Natural killer cell treated with Interleukin-12 subunit alpha and Interleukin-12 subunit beta and Interleukin-15 and Interleukin-18, amount 100 ng/mL, for 72 hours (primary cell): ENCODE data around the gene PEX11G. TPM values are rescaled to one million over a fixed set of nuclear protein-coding genes. Genes with fewer than 3 reads are reported as not detected.
A peak's percentile ranks its signal among the peaks of the same experiment; 100 is the strongest.

Experiments used
- ATAC-seq, 2 donors: fragments of 150-1000 bp; cut with Tn5 transposase in 1 of 2; sonication (Bioruptor Pico), chemical (Tn5 transposase) in 1 of 2; 2 replicates each; pipeline ENCODE4 v1.10.0; 2021
- DNase-seq: peaks from one replicate; pipeline ENCODE4 v3.0.0; 2022; ENCODE audit warnings: low spot score
- H3K27ac Mint-ChIP-seq, 2 donors: 1 replicate in 1 of 2; 2 replicates in 1 of 2; pipeline ENCODE4 v1.8.0; 2022; ENCODE audit warnings: mixed read lengths in 2 of 2, mild to moderate bottlenecking in 1 of 2, moderate library complexity in 1 of 2
- H3K27me3 Mint-ChIP-seq, 2 donors: 1 replicate in 1 of 2; 2 replicates in 1 of 2; pipeline ENCODE4 v1.8.0; 2022; ENCODE audit warnings: mixed read lengths in 2 of 2
- H3K36me3 Mint-ChIP-seq: one replicate; pipeline ENCODE4 v1.8.0; 2022; ENCODE audit warnings: mixed read lengths
- H3K4me1 Mint-ChIP-seq, 2 donors: 1 replicate in 1 of 2; 2 replicates in 1 of 2; pipeline ENCODE4 v1.8.0; 2022; ENCODE audit warnings: low read depth in 2 of 2, mixed read lengths in 2 of 2, mild to moderate bottlenecking in 1 of 2
- H3K4me3 Mint-ChIP-seq: one replicate; pipeline ENCODE4 v1.8.0; 2022; ENCODE audit warnings: mixed read lengths
- H3K9me3 Mint-ChIP-seq: 2 replicates; pipeline ENCODE4 v1.8.0; 2022; ENCODE audit warnings: mixed read lengths
- total RNA-seq, 2 donors: library from RNA; stranded (reverse); gene quantifications; one replicate each; pipeline ENCODE4 v1.2.3, GENCODE V29; 2022

Gene PEX11G
- total RNA-seq, 2 donors from 2014 or later: 1.2 to 1.4 TPM

GRCh38 chr19:7515110-7515644 is 26.3 kb upstream of the PEX11G start:
- no peaks in the 10 kb centered on the region for H3K9me3 Mint-ChIP-seq
- ATAC-seq (no peak), DNase-seq (no peak)
- peaks cover 4 to 9% of the 10 kb centered on the region in 2 donors for H3K27me3 Mint-ChIP-seq
- H3K27ac Mint-ChIP-seq: peak overlapping the region; percentile 74 to 87
- peaks cover 8 to 15% of the 10 kb centered on the region in 2 donors for H3K4me1 Mint-ChIP-seq
- H3K36me3 Mint-ChIP-seq: no peaks in the 10 kb centered on the region
- peak overlapping the region; percentile 95 for H3K4me3 Mint-ChIP-seq

GRCh38 chr19:7513809-7514642 is 25.2 kb upstream of the PEX11G start:
- H3K4me3 Mint-ChIP-seq: peak overlapping the region; percentile 77
- peak overlapping the region; percentile 74 to 87 for H3K27ac Mint-ChIP-seq
- H3K27me3 Mint-ChIP-seq: peaks cover 8 to 15% of the 10 kb centered on the region in 2 donors
- DNase-seq (no peak), ATAC-seq (no peak)
- no peaks in the 10 kb centered on the region for H3K36me3 Mint-ChIP-seq
- H3K9me3 Mint-ChIP-seq: no peaks in the 10 kb centered on the region
- H3K4me1 Mint-ChIP-seq: peaks cover 8 to 15% of the 10 kb centered on the region in 2 donors

- H3K4me3 Mint-ChIP-seq: no peak overlapping the region
- no peak for ATAC-seq
- no peak overlapping the region for H3K27ac Mint-ChIP-seq
- H3K27me3 Mint-ChIP-seq: peaks cover 13 to 15% of the 10 kb centered on the region in 2 donors
- no peak for DNase-seq
- no peaks in the 10 kb centered on the region for H3K9me3 Mint-ChIP-seq
- no peaks in the 10 kb centered on the region for H3K36me3 Mint-ChIP-seq
- peaks cover 8 to 12% of the 10 kb centered on the region in 2 donors for H3K4me1 Mint-ChIP-seq
Measured at GRCh38 chr19:7512400-7512851, 23.6 kb upstream of the PEX11G start.

- no peak for ATAC-seq
- H3K27ac Mint-ChIP-seq: no peak overlapping the region
- DNase-seq: no peak
- H3K27me3 Mint-ChIP-seq: peaks cover 6 to 13% of the 10 kb centered on the region in 2 donors
- H3K9me3 Mint-ChIP-seq: no peaks in the 10 kb centered on the region
- peaks cover 0 to 12% of the 10 kb centered on the region in 2 donors for H3K4me1 Mint-ChIP-seq
- H3K36me3 Mint-ChIP-seq: no peaks in the 10 kb centered on the region
- no peak overlapping the region for H3K4me3 Mint-ChIP-seq
Measured at GRCh38 chr19:7509625-7510024, 20.8 kb upstream of the PEX11G start.

- Mint-ChIP-seq H3K4me1 (peaks cover 0 to 9% of the 10 kb centered on the region in 2 donors), H3K27ac (no peak overlapping the region), H3K27me3 (peaks cover 6 to 16% of the 10 kb centered on the region in 2 donors), H3K36me3 (no peaks in the 10 kb centered on the region), H3K4me3 (no peak overlapping the region), H3K9me3 (no peaks in the 10 kb centered on the region)
- ATAC-seq: peak; percentile 72 to 80
- DNase-seq: no peak
Measured at GRCh38 chr19:7507884-7508283, 19.0 kb upstream of the PEX11G start.

GRCh38 chr19:7506385-7507328 is 17.8 kb upstream of the PEX11G start:
- ATAC-seq (peak; percentile 75 to 83), DNase-seq (no peak)
- Mint-ChIP-seq H3K9me3 (no peaks in the 10 kb centered on the region), H3K4me1 (peaks cover 0 to 9% of the 10 kb centered on the region in 2 donors), H3K27me3 (peaks cover 9 to 18% of the 10 kb centered on the region in 2 donors), H3K36me3 (no peaks in the 10 kb centered on the region), H3K27ac (no peak overlapping the region), H3K4me3 (peak overlapping the region; percentile 64)

GRCh38 chr19:7505682-7506384 is 17.0 kb upstream of the PEX11G start:
- no peaks in the 10 kb centered on the region for H3K9me3 Mint-ChIP-seq
- peak overlapping the region; percentile 64 for H3K4me3 Mint-ChIP-seq
- H3K36me3 Mint-ChIP-seq: no peaks in the 10 kb centered on the region
- no peak overlapping the region for H3K27ac Mint-ChIP-seq
- peak; percentile 61 to 69 for ATAC-seq
- peaks cover 13 to 20% of the 10 kb centered on the region in 2 donors for H3K27me3 Mint-ChIP-seq
- DNase-seq: no peak
- peaks cover 0 to 11% of the 10 kb centered on the region in 2 donors for H3K4me1 Mint-ChIP-seq

- peaks cover 0 to 11% of the 10 kb centered on the region in 2 donors for H3K4me1 Mint-ChIP-seq
- DNase-seq: no peak
- H3K27me3 Mint-ChIP-seq: peaks cover 13 to 20% of the 10 kb centered on the region in 2 donors
- H3K9me3 Mint-ChIP-seq: no peaks in the 10 kb centered on the region
- H3K27ac Mint-ChIP-seq: no peak overlapping the region
- H3K4me3 Mint-ChIP-seq: no peak overlapping the region
- ATAC-seq: no peak
- H3K36me3 Mint-ChIP-seq: no peaks in the 10 kb centered on the region
Measured at GRCh38 chr19:7505288-7505681, 16.4 kb upstream of the PEX11G start.

- no peak overlapping the region for H3K27ac Mint-ChIP-seq
- H3K9me3 Mint-ChIP-seq: no peaks in the 10 kb centered on the region
- peaks cover 0 to 11% of the 10 kb centered on the region in 2 donors for H3K4me1 Mint-ChIP-seq
- ATAC-seq (no peak), DNase-seq (no peak)
- H3K4me3 Mint-ChIP-seq: no peak overlapping the region
- H3K27me3 Mint-ChIP-seq: peaks cover 12 to 20% of the 10 kb centered on the region in 2 donors
- no peaks in the 10 kb centered on the region for H3K36me3 Mint-ChIP-seq
Measured at GRCh38 chr19:7504684-7505083, 15.8 kb upstream of the PEX11G start.

GRCh38 chr19:7502552-7502951 is 13.7 kb upstream of the PEX11G start:
- no peak for DNase-seq
- no peak overlapping the region for H3K27ac Mint-ChIP-seq
- no peaks in the 10 kb centered on the region for H3K9me3 Mint-ChIP-seq
- H3K27me3 Mint-ChIP-seq: peaks cover 20 to 21% of the 10 kb centered on the region in 2 donors
- no peaks in the 10 kb centered on the region for H3K36me3 Mint-ChIP-seq
- ATAC-seq: no peak
- H3K4me1 Mint-ChIP-seq: peaks cover 5 to 11% of the 10 kb centered on the region in 2 donors
- no peak overlapping the region for H3K4me3 Mint-ChIP-seq

- peak; percentile 49 to 65 for ATAC-seq
- H3K36me3 Mint-ChIP-seq: no peaks in the 10 kb centered on the region
Measured at GRCh38 chr19:7500811-7501450, 12.1 kb upstream of the PEX11G start.

GRCh38 chr19:7497292-7497691 is 8.5 kb upstream of the PEX11G start:
- Mint-ChIP-seq H3K9me3 (no peaks in the 10 kb centered on the region), H3K4me3 (no peak overlapping the region), H3K27ac (no peak overlapping the region), H3K4me1 (peaks cover 13 to 16% of the 10 kb centered on the region in 2 donors), H3K27me3 (peaks cover 18 to 30% of the 10 kb centered on the region in 2 donors), H3K36me3 (no peaks in the 10 kb centered on the region)
- DNase-seq: no peak
- peak in 1 of 2 donors; percentile 44 for ATAC-seq

More at GRCh38 chr19:7500811-7501450, 12.1 kb upstream of the PEX11G start:
- no peak overlapping the region for H3K27ac Mint-ChIP-seq
- peaks cover 19 to 30% of the 10 kb centered on the region in 2 donors for H3K27me3 Mint-ChIP-seq
- peaks cover 5 to 8% of the 10 kb centered on the region in 2 donors for H3K4me1 Mint-ChIP-seq
- no peaks in the 10 kb centered on the region for H3K9me3 Mint-ChIP-seq
- no peak overlapping the region for H3K4me3 Mint-ChIP-seq
- DNase-seq: no peak
